K562 (cell line): ENCODE results near the gene HP. TPM values are rescaled to one million over a fixed set of nuclear protein-coding genes. Genes with fewer than 3 reads are reported as not detected.

Experiments
- ARHGAP35 ChIP-seq: fragments of 450-650 bp; IDR thresholded peaks from 2 replicates; pipeline ENCODE4 v1.6.1; 2018; ENCODE audit not compliant: partially characterized antibody
- ARNT ChIP-seq, 2 experiments: fragments of 450-650 bp; IDR thresholded peaks; 2 replicates each; pipeline ENCODE4 v1.6.1; 2016; ENCODE audit warnings: mild to moderate bottlenecking in 1 of 2
- CBFA2T3 ChIP-seq: fragments of 450-650 bp; IDR thresholded peaks from 2 replicates; pipeline ENCODE4 v1.6.1; 2017
- CREB1 ChIP-seq, 2 experiments: sonication (generic) in 1 of 2; formaldehyde crosslinking in 1 of 2; IDR thresholded peaks; 2 replicates each; pipeline versions ENCODE4 v1.6.1 to v1.8.0; 2012 to 2022; ENCODE audit warnings: inconsistent platforms in 1 of 2, mild to moderate bottlenecking in 1 of 2, missing genetic modification reagents in 1 of 2, moderate library complexity in 1 of 2
- E2F3 ChIP-seq: fragments of 250-450 bp; sonication (Bioruptor Pico); IDR thresholded peaks from 2 replicates; pipeline ENCODE4 v1.4.0; 2020; ENCODE audit warnings: mild to moderate bottlenecking
- FOXK1 ChIP-seq: sonication (generic); formaldehyde crosslinking; IDR thresholded peaks from 2 replicates; pipeline ENCODE4 v1.8.0; 2022; ENCODE audit warnings: missing genetic modification reagents, mild to moderate bottlenecking, borderline replicate concordance
- GABPB1 ChIP-seq: sonication (generic); formaldehyde crosslinking; IDR thresholded peaks from 2 replicates; pipeline ENCODE4 v1.8.0; 2022; ENCODE audit warnings: mild to moderate bottlenecking, missing genetic modification reagents
- KDM1A ChIP-seq, 2 experiments: fragments of 450-650 bp; IDR thresholded peaks; 2 replicates each; pipeline ENCODE4 v1.6.1; 2016; ENCODE audit warnings: mild to moderate bottlenecking in 2 of 2
- MTA3 ChIP-seq: fragments of 450-650 bp; formaldehyde crosslinking; IDR thresholded peaks from 2 replicates; pipeline ENCODE4 v1.6.1; 2017; ENCODE audit warnings: mild to moderate bottlenecking, borderline replicate concordance
- NCOA2 ChIP-seq, 2 experiments: fragments of 450-650 bp; IDR thresholded peaks; 2 replicates each; pipeline ENCODE4 v1.6.1; 2018; ENCODE audit warnings: mild to moderate bottlenecking in 2 of 2, moderate library complexity in 1 of 2; ENCODE audit not compliant: partially characterized antibody in 2 of 2
- NONO ChIP-seq, 2 experiments: fragments of 200-400 bp in 1 of 2; fragments of 450-650 bp in 1 of 2; formaldehyde crosslinking in 1 of 2; IDR thresholded peaks; 2 replicates each; pipeline ENCODE4 v1.6.1; 2017; ENCODE audit warnings: low read depth in 2 of 2, mild to moderate bottlenecking in 2 of 2, moderate library complexity in 2 of 2, low read length in 1 of 2
- PHF8 ChIP-seq: fragments of 200-600 bp; sonication (generic); IDR thresholded peaks from 2 replicates; pipeline ENCODE4 v1.6.1; 2012; ENCODE audit warnings: mixed run types, mild to moderate bottlenecking, inconsistent platforms, low read length, moderate library complexity, borderline replicate concordance
- PML ChIP-seq: IDR thresholded peaks from 2 replicates; pipeline ENCODE4 v1.6.1; 2012; ENCODE audit warnings: low read length, inconsistent platforms
- POLR2B ChIP-seq: fragments of 450-650 bp; IDR thresholded peaks from 2 replicates; pipeline ENCODE4 v1.6.1; 2018; ENCODE audit warnings: low read depth; ENCODE audit not compliant: partially characterized antibody
- PPARD ChIP-seq: fragments of 250-450 bp; sonication (Bioruptor Pico); IDR thresholded peaks from 2 replicates; pipeline ENCODE4 v1.8.0; 2022; ENCODE audit warnings: inconsistent platforms, mild to moderate bottlenecking, moderate library complexity
- PTTG1 ChIP-seq: fragments of 450-650 bp; IDR thresholded peaks from 2 replicates; pipeline ENCODE4 v1.6.1; 2016; ENCODE audit warnings: low read depth, mild to moderate bottlenecking, missing genetic modification characterization, missing compliant biosample characterization
- TBP ChIP-seq: optimal IDR thresholded peaks from 2 replicates; pipeline ENCODE3; 2011; ENCODE audit warnings: low read depth, low read length, improper control_type of control experiment
- TFAP4 ChIP-seq: sonication (generic); formaldehyde crosslinking; IDR thresholded peaks from 2 replicates; pipeline ENCODE4 v1.8.0; 2022; ENCODE audit warnings: missing genetic modification reagents, mild to moderate bottlenecking, moderate library complexity, borderline replicate concordance
- ZNF263 ChIP-seq: sonication (generic); formaldehyde crosslinking; IDR thresholded peaks from 2 replicates; pipeline ENCODE4 v1.8.0; 2022; ENCODE audit warnings: mild to moderate bottlenecking, missing genetic modification reagents, borderline replicate concordance
- polyA plus RNA-seq, 8 experiments: library from polyadenylated mRNA; depleted of rRNA in 4 of 8; stranded (reverse) in 5 of 8; unstranded in 3 of 8; fragments of >200 nt; fragmentation: Nextera tagmentation in 2 of 8; fragmentation: Illumina TruSeq in 1 of 8; extraction: Ambion mirVana in 2 of 8; extraction: Trizol in 1 of 8; gene quantifications; 2 replicates each; pipeline versions ENCODE4 v1.2.1 to v1.2.3, GENCODE V29; 2011 to 2014; ENCODE audit warnings: inconsistent platforms in 1 of 8, missing spikeins in 1 of 8
- total RNA-seq, 7 experiments: library from RNA; depleted of rRNA in 6 of 7; stranded (reverse); fragments of >200 nt in 6 of 7; fragmentation: Illumina TruSeq in 2 of 7; extraction: Trizol in 2 of 7; gene quantifications; 2 replicates each; pipeline versions ENCODE4 v1.2.1 to v1.2.3, GENCODE V29; 2011 to 2021; ENCODE audit warnings: low replicate concordance in 1 of 7
- TF ChIP-seq, protein P1 (sequence below): fragments of 450-650 bp; IDR thresholded peaks from 2 replicates; pipeline ENCODE4 v1.7.1; 2018; ENCODE audit warnings: mild to moderate bottlenecking, low read depth; ENCODE audit not compliant: partially characterized antibody
- TF ChIP-seq, protein P2 (sequence below): fragments of 450-650 bp; IDR thresholded peaks from 2 replicates; pipeline ENCODE4 v1.6.1; 2017; ENCODE audit warnings: mild to moderate bottlenecking, moderate library complexity
- TF ChIP-seq, protein P3 (sequence below): fragments of 250-450 bp; sonication (Bioruptor Pico); IDR thresholded peaks from 2 replicates; pipeline ENCODE4 v1.4.0; 2020

The HP gene
- total and polyA plus RNA-seq, 9 of the 15 experiments (the other 6 are each of a cell fraction or from before 2014, with no cell fraction given), result 0.04 to 8.7 TPM; not detected in 7

- TF ChIP-seq GABPB1 (peak; percentile 92), ARNT (IDR thresholded peaks at IDR 0.05) (0 out of 4 replicates have a peak, but pooled peaks of 1 of the 2 experiments have one; percentile 19), PPARD (CRISPR knock-in tag) (no peak), MTA3 (no peak), PTTG1 (no peak), NCOA2 (IDR thresholded peaks at IDR 0.05; ENCODE audit: partially characterized antibody in 2 of 2) (no peak), TBP (peak; percentile 94), POLR2B (peak; percentile 75), TFAP4 (0 out of 2 replicates have a peak, but pooled peaks have one; percentile 27), ARHGAP35 (no peak), ZNF263 (CRISPR knock-in tag) (no peak), PHF8 (peak; percentile 90; the same call in 1 of the 2 replicates), KDM1A (IDR thresholded peaks at IDR 0.05) (no peak), PML (peak; percentile 71), FOXK1 (CRISPR knock-in tag) (no peak), CREB1 (IDR thresholded peaks at IDR 0.05) (peak; percentile 90), CREB1 (CRISPR knock-in tag; IDR thresholded peaks at IDR 0.05) (peak; percentile 66), CBFA2T3 (no peak), NONO (IDR thresholded peaks at IDR 0.05; ENCODE audit: low read depth in 2 of 2, low read length in 1 of 2) (no peak), E2F3 (no peak)
- TF ChIP-seq, protein P1, sequence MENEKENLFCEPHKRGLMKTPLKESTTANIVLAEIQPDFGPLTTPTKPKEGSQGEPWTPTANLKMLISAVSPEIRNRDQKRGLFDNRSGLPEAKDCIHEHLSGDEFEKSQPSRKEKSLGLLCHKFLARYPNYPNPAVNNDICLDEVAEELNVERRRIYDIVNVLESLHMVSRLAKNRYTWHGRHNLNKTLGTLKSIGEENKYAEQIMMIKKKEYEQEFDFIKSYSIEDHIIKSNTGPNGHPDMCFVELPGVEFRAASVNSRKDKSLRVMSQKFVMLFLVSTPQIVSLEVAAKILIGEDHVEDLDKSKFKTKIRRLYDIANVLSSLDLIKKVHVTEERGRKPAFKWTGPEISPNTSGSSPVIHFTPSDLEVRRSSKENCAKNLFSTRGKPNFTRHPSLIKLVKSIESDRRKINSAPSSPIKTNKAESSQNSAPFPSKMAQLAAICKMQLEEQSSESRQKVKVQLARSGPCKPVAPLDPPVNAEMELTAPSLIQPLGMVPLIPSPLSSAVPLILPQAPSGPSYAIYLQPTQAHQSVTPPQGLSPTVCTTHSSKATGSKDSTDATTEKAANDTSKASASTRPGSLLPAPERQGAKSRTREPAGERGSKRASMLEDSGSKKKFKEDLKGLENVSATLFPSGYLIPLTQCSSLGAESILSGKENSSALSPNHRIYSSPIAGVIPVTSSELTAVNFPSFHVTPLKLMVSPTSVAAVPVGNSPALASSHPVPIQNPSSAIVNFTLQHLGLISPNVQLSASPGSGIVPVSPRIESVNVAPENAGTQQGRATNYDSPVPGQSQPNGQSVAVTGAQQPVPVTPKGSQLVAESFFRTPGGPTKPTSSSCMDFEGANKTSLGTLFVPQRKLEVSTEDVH, result peak; percentile 96
- TF ChIP-seq, protein P2, sequence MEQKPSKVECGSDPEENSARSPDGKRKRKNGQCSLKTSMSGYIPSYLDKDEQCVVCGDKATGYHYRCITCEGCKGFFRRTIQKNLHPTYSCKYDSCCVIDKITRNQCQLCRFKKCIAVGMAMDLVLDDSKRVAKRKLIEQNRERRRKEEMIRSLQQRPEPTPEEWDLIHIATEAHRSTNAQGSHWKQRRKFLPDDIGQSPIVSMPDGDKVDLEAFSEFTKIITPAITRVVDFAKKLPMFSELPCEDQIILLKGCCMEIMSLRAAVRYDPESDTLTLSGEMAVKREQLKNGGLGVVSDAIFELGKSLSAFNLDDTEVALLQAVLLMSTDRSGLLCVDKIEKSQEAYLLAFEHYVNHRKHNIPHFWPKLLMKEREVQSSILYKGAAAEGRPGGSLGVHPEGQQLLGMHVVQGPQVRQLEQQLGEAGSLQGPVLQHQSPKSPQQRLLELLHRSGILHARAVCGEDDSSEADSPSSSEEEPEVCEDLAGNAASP, result no peak
- TF ChIP-seq, protein P3, sequence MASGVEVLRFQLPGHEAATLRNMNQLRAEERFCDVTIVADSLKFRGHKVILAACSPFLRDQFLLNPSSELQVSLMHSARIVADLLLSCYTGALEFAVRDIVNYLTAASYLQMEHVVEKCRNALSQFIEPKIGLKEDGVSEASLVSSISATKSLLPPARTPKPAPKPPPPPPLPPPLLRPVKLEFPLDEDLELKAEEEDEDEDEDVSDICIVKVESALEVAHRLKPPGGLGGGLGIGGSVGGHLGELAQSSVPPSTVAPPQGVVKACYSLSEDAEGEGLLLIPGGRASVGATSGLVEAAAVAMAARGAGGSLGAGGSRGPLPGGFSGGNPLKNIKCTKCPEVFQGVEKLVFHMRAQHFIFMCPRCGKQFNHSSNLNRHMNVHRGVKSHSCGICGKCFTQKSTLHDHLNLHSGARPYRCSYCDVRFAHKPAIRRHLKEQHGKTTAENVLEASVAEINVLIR, result peak; percentile 66
Measured at GRCh38 chr16:72093448-72094265, 39.4 kb downstream of the HP start, which contains the start of the genes DHX38 and TXNL4B (continued).
